ENCODE measurements around the gene CYP1A2.

DNA sequence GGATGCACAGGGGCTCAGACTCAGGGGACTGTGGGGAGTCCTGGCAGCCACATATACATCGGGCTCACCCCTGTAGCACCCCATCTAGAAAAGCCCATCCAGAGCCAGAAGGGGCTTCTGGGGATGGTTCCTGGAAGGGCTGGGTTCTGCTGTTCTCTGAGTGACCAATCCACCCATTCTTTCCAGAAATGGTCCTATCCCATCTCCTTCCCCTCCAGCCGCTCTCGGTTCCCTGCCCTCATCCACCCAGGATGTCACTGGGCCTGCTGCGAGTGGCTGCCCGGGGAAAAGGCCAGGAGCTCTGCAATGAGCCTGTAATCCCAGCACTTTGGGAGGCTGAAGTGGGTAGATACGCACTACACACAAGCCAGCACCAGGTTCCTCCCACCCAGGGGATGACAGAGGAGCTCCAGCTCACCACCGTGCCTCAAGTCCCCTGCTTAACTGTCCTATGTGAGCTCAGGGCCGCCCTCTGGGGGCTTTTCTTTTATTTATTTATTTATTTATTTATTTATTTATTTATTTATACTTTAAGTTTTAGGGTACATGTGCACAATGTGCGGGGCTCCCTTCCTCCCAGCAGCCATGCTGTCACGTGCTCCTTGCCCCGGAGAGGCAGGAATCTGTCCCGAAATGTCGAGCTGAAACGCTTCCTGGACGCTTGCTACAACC, 19.6 kb downstream of the CYP1A2 start:
- TF ChIP-seq, protein P1, sequence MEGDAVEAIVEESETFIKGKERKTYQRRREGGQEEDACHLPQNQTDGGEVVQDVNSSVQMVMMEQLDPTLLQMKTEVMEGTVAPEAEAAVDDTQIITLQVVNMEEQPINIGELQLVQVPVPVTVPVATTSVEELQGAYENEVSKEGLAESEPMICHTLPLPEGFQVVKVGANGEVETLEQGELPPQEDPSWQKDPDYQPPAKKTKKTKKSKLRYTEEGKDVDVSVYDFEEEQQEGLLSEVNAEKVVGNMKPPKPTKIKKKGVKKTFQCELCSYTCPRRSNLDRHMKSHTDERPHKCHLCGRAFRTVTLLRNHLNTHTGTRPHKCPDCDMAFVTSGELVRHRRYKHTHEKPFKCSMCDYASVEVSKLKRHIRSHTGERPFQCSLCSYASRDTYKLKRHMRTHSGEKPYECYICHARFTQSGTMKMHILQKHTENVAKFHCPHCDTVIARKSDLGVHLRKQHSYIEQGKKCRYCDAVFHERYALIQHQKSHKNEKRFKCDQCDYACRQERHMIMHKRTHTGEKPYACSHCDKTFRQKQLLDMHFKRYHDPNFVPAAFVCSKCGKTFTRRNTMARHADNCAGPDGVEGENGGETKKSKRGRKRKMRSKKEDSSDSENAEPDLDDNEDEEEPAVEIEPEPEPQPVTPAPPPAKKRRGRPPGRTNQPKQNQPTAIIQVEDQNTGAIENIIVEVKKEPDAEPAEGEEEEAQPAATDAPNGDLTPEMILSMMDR (IDR thresholded peaks at IDR 0.05; ENCODE audit: insufficient read depth, low read length, poor library complexity, severe bottlenecking): no peak
- TF ChIP-seq EZH2phosphoT487 (conservative IDR thresholded peaks at IDR 0.05; ENCODE audit: low read length): no peak

Measured in SU-DHL-6 (cell line).